ENCODE measurements around the gene PEX5L.
"Not testable (repeated sequence)": the region's sequence is repeated elsewhere in the genome, so short reads cannot be mapped to it uniquely, and the experiment has no call there.

Gene PEX5L

GRCh38 chr3:179829401-179829800 is 207.3 kb downstream of the PEX5L start:
- DNase-seq, result no peak

DNA sequence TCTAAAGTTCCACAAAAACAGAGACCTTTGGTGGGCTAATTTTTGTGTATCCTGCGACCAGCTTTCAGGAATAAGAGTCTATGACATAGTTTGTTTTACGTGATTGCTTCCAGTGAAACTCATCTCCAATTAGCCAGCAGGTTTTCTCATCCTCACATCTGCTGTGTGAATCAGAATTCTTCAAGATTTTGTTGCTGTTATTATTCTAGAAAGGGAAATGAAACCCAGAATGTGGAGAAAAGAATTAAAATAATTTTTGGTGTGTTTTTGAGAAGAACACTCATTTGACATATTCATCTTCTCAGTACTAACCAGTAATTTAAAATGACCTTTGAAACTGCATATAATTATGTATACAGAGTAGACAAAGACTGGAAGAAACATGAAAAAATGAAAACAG is 208.0 kb downstream of the PEX5L start:
- DNase-seq, result no peak

GRCh38 chr3:179826247-179826637 is 210.5 kb downstream of the PEX5L start:
- DNase-seq, result no peak

GRCh38 chr3:179825527-179826246 is 211.1 kb downstream of the PEX5L start:
- DNase-seq, result no peak

GRCh38 chr3:179822296-179822695 is 214.4 kb downstream of the PEX5L start:
- no peak for DNase-seq

DNA sequence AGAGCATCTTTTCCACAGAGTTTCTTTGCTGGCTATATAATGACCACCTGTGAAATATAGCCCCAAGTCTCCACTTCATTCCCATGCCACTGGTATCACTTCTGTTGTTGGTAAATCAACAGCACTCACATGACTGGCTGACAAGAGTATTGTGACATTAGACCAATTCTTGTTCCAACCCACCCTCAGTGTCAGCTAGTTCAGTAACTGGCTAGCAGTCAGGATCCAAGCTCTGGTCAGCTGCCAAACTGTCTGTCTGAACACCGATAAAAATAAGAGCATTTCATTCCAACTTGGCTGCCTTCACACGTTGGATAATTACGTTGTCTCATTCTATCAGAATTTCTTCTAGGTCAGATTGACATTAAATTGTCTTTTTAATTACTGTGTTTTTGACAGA is 217.4 kb downstream of the PEX5L start:
- DNase-seq, result no peak

- DNase-seq, result no peak
Measured at GRCh38 chr3:179812096-179812382, 224.7 kb downstream of the PEX5L start.

- DNase-seq, result peak; percentile 59
Measured at GRCh38 chr3:179811321-179812095, 225.2 kb downstream of the PEX5L start.

DNA sequence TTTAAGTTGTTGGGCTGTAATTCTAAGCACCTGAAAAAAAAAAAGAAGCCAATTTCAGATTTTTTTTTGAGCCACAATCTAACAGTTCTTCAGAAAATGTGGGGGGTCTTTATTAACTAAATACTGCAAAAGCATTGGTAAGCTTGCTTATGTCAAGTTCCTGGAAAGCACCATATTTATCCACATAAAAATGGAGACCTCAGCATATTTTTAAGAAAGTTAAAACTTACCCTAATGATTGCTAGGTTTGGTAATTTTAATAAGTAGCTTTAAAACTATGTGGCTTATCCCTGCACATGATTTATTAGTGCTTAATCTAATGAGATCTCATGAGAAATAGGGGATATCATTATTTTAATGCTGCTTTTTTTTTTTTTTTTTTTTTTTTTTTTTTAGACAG is 227.1 kb downstream of the PEX5L start:
- DNase-seq, result no peak

DNA sequence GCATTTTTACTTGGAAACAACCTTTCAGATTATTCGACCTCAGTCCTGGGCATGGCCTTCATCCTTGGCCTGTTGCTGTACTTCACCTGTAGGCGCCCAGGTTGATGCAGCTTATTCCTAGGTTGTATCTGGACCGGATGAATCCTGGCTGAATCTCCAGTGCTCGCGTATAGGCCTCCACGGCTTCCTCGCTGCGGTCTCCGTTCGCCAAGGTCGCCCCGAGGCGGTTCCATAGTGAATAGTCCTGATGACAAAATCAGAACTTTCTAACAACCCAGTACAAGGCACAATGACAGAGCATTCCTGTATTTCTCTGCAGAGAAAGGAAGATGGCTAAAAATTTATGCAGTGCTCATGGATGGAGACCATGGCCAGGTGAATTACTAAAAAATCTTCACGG is 229.1 kb downstream of the PEX5L start:
- DNase-seq, result no peak

- DNase-seq, result no peak
Measured at GRCh38 chr3:179806177-179806576, 230.6 kb downstream of the PEX5L start.

GRCh38 chr3:179801856-179802255 is 234.9 kb downstream of the PEX5L start:
- DNase-seq, result no peak

- DNase-seq, result no peak
Measured at GRCh38 chr3:179801263-179801662, 235.5 kb downstream of the PEX5L start.

- DNase-seq, result no peak
Measured at GRCh38 chr3:179797192-179797591, 239.5 kb downstream of the PEX5L start.

GRCh38 chr3:179796421-179796820 is 240.3 kb downstream of the PEX5L start:
- no peak for DNase-seq

DNA sequence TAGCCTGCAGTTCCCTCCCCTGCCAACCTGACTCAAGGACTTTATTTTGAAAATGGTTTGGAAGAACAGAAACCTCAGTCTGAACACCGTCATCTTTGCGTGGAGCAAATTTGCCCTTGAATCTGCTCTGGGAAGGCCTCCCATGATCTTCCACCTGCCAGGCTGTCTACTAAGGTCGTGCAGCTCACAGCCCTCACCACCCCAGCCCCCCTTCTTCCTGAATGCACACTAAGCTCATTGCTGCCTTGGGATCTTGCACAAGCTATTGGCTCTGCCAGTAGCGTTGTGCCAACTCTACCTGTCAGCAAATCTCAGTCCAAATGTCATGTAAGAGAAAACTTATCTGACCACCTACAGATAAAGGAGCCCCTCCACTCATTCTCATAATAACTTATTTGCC is 242.4 kb downstream of the PEX5L start:
- DNase-seq, result no peak

GRCh38 chr3:179791793-179792192 is 244.9 kb downstream of the PEX5L start:
- DNase-seq, result no peak

- DNase-seq, result no peak
Measured at GRCh38 chr3:179788996-179789395, 247.7 kb downstream of the PEX5L start.

GRCh38 chr3:179782841-179783240 is 253.9 kb downstream of the PEX5L start:
- not testable (repeated sequence) for DNase-seq

GRCh38 chr3:179775416-179776122 is 261.2 kb downstream of the PEX5L start:
- DNase-seq, result no peak

GRCh38 chr3:179772297-179772696 is 264.4 kb downstream of the PEX5L start:
- DNase-seq, result no peak

- DNase-seq, result no peak
Measured at GRCh38 chr3:179771797-179772196, 264.9 kb downstream of the PEX5L start.

DNA sequence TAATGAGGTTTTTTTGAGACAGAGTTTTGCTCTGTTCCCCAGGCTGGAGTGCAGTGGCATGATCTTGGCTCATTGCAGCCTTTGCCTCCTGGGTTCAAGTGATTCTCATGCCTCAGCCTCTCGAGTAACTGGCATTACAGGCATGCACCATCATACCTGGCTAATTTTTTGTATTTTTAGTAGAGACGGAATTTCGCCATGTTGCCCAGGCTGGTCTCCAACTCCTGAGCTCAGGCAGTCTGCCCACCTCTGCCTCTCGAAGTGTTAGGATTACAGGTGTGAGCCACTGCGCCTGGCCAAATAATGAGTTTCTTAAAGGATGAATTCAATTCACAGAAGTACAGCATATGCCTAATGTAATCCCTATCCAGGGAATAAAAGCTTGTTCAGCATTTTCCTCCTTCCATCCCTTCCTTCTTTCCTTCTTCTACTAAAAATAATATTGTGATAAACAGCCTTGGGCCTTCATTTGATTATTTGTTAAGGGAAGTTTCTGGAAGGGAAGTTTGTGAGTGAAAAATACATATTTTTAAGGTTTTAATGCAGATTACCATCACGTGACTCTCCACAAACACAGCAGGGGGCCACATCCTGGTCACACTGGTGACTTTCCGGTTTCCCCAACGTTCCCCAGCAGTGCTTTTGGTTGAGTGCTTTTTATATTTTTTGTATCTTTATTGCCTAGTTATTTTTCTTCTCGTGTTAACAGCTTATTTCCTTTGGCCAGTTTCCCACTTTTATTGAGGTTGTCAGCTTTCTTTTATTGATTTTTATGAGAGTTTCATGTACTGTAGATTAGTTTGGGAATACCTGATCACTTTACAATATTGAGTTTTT is 267.1 kb downstream of the PEX5L start:
- DNase-seq, result no peak

All from NCI-H1092 treated with DMSO at 0.1 percent for 48 hours (cell line).